Breast epithelium (tissue), 3 donors: ENCODE measurements around the gene PTCD2.

Source experiments
- POLR2A ChIP-seq: fragments of 450-650 bp; IDR thresholded peaks from one replicate; pipeline ENCODE4 v1.6.1; 2016; ENCODE audit warnings: antibody characterized with exemption, mild to moderate bottlenecking, moderate library complexity
- POLR2AphosphoS5 ChIP-seq, 3 donors: sonication (generic); formaldehyde crosslinking; IDR thresholded peaks; one replicate each; pipeline ENCODE4 v1.6.1; 2017; ENCODE audit warnings: antibody characterized with exemption in 3 of 3
- TF ChIP-seq, protein P1 (sequence below), 3 donors: fragments of 450-650 bp; IDR thresholded peaks; one replicate each; pipeline ENCODE4 v1.5.1; 2016 to 2017; ENCODE audit warnings: antibody characterized with exemption in 3 of 3, mild to moderate bottlenecking in 3 of 3, moderate library complexity in 3 of 3

DNA sequence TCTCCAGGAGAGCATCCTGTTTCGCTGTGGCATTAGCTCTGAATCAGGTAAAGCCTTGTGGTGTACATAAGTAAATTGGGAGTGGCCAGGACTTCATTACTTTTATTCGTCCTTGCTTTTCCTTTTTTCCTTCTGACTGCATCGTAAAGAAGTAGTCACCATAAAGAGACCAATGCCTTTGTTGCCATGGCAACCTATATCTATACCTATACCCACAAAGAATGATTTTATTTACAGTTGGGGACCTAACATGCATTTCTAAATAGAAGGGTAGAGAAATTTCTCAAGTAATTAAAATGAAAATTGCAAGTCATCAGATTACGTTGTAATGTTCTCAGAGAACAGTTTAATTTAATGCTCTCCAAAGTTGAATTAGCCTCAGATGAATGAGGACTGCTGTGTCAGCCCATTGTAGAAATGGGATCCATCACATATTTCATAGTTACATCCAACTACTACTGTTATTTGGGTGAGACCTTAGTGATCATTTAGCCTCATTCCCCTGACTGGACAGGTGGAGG is 18.6 kb downstream of the PTCD2 start:
- TF ChIP-seq, protein P1, sequence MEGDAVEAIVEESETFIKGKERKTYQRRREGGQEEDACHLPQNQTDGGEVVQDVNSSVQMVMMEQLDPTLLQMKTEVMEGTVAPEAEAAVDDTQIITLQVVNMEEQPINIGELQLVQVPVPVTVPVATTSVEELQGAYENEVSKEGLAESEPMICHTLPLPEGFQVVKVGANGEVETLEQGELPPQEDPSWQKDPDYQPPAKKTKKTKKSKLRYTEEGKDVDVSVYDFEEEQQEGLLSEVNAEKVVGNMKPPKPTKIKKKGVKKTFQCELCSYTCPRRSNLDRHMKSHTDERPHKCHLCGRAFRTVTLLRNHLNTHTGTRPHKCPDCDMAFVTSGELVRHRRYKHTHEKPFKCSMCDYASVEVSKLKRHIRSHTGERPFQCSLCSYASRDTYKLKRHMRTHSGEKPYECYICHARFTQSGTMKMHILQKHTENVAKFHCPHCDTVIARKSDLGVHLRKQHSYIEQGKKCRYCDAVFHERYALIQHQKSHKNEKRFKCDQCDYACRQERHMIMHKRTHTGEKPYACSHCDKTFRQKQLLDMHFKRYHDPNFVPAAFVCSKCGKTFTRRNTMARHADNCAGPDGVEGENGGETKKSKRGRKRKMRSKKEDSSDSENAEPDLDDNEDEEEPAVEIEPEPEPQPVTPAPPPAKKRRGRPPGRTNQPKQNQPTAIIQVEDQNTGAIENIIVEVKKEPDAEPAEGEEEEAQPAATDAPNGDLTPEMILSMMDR (IDR thresholded peaks at IDR 0.05), result no peak
- TF ChIP-seq POLR2A, result no peak
- no peak for TF ChIP-seq POLR2AphosphoS5 (IDR thresholded peaks at IDR 0.05)
